Peyer's patch (tissue), 4 donors: ENCODE data around the gene CBARP. TPM values are rescaled to one million over a fixed set of nuclear protein-coding genes. Genes with fewer than 3 reads are reported as not detected.

ENCODE experiments used
- DNase-seq, 3 donors: peaks; one replicate each; pipeline ENCODE4 v3.0.0-alpha.2; 2017 to 2019
- H3K27ac ChIP-seq, 4 donors: fragments of 200-600 bp; sonication (generic); one replicate each; pipeline ENCODE4 v1.5.1; 2016 to 2019
- H3K27me3 ChIP-seq, 2 donors: fragments of 200-600 bp; sonication (generic); one replicate each; pipeline ENCODE4 v1.5.1; 2019
- H3K36me3 ChIP-seq, 3 donors: fragments of 200-600 bp; sonication (generic); one replicate each; pipeline ENCODE4 v1.5.1; 2016 to 2019
- H3K4me1 ChIP-seq, 4 donors: fragments of 200-600 bp; sonication (generic); one replicate each; pipeline ENCODE4 v1.5.1; 2016 to 2019
- H3K4me3 ChIP-seq, 4 donors: fragments of 200-600 bp; sonication (generic); 1 replicate in 3 of 4; 2 replicates in 1 of 4; pipeline ENCODE4 v1.5.1; 2016 to 2019; ENCODE audit warnings: mild to moderate bottlenecking in 1 of 4
- H3K9me3 ChIP-seq, 4 donors: fragments of 200-600 bp; sonication (generic); one replicate each; pipeline ENCODE4 v1.5.1; 2016 to 2019; ENCODE audit warnings: mild to moderate bottlenecking in 1 of 4
- POLR2A ChIP-seq, 2 donors: fragments of 450-650 bp; IDR thresholded peaks; one replicate each; pipeline ENCODE4 v1.5.1; 2017; ENCODE audit warnings: antibody characterized with exemption in 2 of 2, mild to moderate bottlenecking in 2 of 2, moderate library complexity in 2 of 2
- total RNA-seq, 4 donors: library from RNA; depleted of rRNA; stranded (reverse); fragments of >200 nt; gene quantifications; one replicate each; pipeline ENCODE4 v1.1.0, GENCODE V29; 2016
- TF ChIP-seq, protein P1 (sequence below), 6 experiments: fragments of 450-650 bp in 4 of 6; fragments of 200-600 bp in 2 of 6; sonication (generic) in 1 of 6; IDR thresholded peaks; one replicate each; pipeline ENCODE4 v1.5.1; 2017 to 2019; ENCODE audit warnings: antibody characterized with exemption in 6 of 6, mild to moderate bottlenecking in 3 of 6, moderate library complexity in 1 of 6

CBARP gene
- total RNA-seq, 4 donors from 2014 or later: 1.9 TPM; not detected in 3

DNA sequence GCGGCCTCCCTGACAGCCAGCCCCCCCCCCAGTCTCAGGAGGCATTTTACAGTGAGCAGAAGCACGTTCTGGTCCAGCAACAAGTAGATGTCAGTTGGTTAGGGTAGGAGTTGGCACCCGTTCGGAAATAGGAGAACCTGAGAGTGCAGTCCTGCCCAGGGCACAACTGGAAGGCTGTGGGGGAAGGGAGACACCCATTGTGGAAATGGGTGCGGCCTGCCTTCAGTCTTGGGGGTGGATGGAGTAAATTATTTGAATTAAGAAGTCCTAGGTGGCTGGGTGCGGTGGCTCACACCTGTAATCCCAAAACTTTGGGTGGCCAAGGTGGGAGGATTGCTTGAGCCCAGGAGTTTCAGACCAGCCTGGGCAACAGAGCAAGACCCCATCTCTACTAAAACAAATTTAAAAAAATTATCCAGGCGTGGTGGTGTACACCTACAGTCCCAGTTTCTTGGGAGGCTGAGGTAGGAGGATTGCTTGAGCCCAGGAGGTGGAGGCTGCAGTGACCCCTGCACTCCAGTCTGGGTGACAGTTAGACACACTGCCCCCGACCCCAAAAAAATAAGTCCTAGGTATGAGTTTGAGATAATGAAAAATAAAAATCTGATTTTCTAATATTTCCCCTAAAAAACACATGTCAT lies 32.5 kb upstream of the CBARP start:
- H3K36me3 ChIP-seq: peaks cover 0 to 44% (median 0%) of the 10 kb centered on the region in 3 donors
- peak overlapping the region; percentile 98 to 99 (median 99) for H3K27ac ChIP-seq
- no peaks in the 10 kb centered on the region for H3K27me3 ChIP-seq
- no peaks in the 10 kb centered on the region for H3K9me3 ChIP-seq
- peak overlapping the region; percentile 65 to 97 (median 82) for H3K4me3 ChIP-seq
- H3K4me1 ChIP-seq: peaks cover 13 to 88% (median 65%) of the 10 kb centered on the region in 4 donors
- DNase-seq: no peak
- TF ChIP-seq, protein P1, sequence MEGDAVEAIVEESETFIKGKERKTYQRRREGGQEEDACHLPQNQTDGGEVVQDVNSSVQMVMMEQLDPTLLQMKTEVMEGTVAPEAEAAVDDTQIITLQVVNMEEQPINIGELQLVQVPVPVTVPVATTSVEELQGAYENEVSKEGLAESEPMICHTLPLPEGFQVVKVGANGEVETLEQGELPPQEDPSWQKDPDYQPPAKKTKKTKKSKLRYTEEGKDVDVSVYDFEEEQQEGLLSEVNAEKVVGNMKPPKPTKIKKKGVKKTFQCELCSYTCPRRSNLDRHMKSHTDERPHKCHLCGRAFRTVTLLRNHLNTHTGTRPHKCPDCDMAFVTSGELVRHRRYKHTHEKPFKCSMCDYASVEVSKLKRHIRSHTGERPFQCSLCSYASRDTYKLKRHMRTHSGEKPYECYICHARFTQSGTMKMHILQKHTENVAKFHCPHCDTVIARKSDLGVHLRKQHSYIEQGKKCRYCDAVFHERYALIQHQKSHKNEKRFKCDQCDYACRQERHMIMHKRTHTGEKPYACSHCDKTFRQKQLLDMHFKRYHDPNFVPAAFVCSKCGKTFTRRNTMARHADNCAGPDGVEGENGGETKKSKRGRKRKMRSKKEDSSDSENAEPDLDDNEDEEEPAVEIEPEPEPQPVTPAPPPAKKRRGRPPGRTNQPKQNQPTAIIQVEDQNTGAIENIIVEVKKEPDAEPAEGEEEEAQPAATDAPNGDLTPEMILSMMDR (IDR thresholded peaks at IDR 0.05): no peak
- peak in 1 of 2 donors; percentile 2 for TF ChIP-seq POLR2A (IDR thresholded peaks at IDR 0.05)

DNA sequence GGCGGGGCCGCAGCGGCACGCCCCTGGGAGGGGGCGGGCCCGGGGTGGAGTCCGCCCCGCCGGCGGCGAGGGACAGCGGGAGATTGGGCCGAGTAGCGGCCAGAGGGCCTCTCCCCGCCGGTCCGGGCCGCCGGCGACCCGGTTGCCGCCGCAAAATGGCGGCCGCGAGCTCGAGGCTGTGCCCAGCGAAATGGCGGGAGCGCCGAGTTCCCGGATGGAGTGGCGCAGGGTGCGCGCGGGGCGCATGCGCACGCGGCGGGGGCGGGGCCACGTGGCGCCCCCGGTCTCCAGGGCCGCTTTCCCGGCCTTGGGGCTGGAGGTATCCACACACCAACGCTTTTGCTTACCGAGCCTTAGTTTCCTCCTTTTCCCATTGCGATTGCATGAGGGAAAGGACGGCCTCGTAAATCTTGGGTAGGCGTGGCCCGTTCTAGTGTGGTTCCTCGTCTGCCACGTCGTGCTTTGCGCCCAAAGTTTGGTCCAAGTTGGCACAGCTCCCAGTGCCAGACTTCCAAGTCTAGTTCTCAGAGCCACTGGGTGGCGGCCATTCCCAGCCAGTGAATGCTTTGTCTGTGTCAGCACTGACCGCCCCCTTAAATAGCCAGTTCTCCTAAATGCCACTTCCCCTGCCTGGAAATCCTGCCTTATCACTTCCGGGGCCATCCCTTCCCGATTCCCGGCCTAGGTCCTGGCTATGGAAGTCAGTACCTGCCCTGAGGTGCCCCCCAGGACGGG lies 31.8 kb upstream of the CBARP start:
- Histone ChIP-seq H3K27ac (peak overlapping the region; percentile 98 to 99 (median 99)), H3K27me3 (no peaks in the 10 kb centered on the region), H3K36me3 (peaks cover 0 to 40% (median 0%) of the 10 kb centered on the region in 3 donors), H3K9me3 (no peaks in the 10 kb centered on the region), H3K4me3 (peak overlapping the region; percentile 65 to 97 (median 82)), H3K4me1 (peaks cover 13 to 90% (median 63%) of the 10 kb centered on the region in 4 donors)
- DNase-seq: peak; percentile 79 to 93 (median 89)
- TF ChIP-seq POLR2A (IDR thresholded peaks at IDR 0.05): peak; percentile 5 to 14
- TF ChIP-seq, protein P1 (IDR thresholded peaks at IDR 0.05): no peak

DNA sequence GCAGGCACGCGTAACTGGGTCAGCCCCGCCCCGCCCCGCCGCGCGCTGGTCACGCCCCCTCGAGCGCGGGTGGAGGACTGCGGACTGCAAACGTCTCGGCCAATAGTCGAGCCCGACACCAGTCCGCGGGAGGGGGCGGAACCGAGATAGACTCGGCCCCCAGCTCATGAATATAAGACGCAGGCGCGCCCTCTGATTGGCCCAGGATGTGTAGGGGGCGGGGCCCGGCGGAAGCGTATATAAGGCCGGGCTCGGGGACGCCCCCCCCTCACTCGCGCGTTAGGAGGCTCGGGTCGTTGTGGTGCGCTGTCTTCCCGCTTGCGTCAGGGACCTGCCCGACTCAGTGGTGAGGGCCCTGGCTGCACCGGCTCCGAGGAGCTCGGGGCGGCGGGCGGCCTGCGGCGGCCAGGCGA lies 31.3 kb upstream of the CBARP start, which contains the start of gene CIRBP:
Gene CIRBP (plus strand): TSS at position 268 of the 413 bp plus-strand sequence. CDS start 1,602 bp downstream, outside the sequence.
- H3K27me3 ChIP-seq: no peaks in the 10 kb centered on the region
- TF ChIP-seq POLR2A (IDR thresholded peaks at IDR 0.05): peak; percentile 96 to 98
- TF ChIP-seq, protein P1 (IDR thresholded peaks at IDR 0.05): no peak
- H3K36me3 ChIP-seq: peaks cover 0 to 34% (median 0%) of the 10 kb centered on the region in 3 donors
- no peaks in the 10 kb centered on the region for H3K9me3 ChIP-seq
- peak within 1 kb of the TSS; percentile 65 to 97 (median 82) for H3K4me3 ChIP-seq
- peak; percentile 100 for DNase-seq
- peaks cover 13 to 87% (median 63%) of the 10 kb centered on the region in 4 donors for H3K4me1 ChIP-seq
- H3K27ac ChIP-seq: peak within 1 kb of the TSS; percentile 98 to 99 (median 99)

DNA sequence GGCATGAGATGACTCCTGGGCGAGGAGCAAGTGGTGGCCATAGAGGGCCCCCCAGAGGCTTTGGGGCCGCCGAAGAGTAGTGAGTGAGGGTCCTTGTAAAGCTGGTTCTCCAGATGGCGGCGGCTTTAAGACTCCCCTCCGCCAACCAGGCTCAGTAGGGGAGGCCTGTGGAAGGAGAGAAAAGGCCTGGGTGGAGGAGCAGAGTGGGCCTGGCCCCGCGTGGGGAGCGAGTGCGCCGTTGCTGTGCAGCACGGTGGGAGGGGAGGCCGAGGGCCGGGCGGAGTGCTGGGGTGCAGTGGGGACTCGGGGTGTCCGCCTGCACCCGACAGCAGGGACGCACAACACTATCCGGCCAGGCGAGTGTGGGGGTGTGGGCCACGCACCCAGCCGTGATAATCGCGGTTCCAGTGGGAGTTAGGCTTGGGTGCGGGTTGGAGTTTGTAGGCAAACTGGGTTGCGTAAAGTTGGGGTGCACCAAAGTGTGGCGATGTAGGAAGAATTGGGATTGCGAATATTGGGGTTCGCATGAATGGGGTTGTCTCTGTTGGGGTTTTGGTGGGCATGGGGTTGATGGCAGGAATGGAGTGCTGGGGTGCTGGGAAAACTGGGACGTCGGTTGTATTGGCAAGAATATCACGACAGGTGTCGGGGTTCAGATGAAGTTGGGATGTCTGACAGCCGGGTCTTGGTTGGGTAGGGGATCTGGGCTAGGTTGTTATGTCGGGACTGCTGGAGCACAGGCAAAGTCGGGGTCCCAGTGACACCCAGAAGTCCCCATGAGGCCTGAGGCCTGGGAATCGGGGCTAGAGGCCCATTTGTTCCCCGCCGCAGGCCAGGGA lies 30.6 kb upstream of the CBARP start:
- H3K4me1 ChIP-seq: peaks cover 13 to 81% (median 64%) of the 10 kb centered on the region in 4 donors

More for the DNA sequence above, 30.6 kb upstream of the CBARP start:
- DNase-seq: no peak
- Histone ChIP-seq H3K27ac (peak overlapping the region; percentile 98 to 99 (median 99)), H3K27me3 (no peaks in the 10 kb centered on the region), H3K4me3 (peak overlapping the region in 3 of 4 donors; percentile 65 to 97 (median 77)), H3K9me3 (no peaks in the 10 kb centered on the region), H3K36me3 (peaks cover 0 to 28% (median 0%) of the 10 kb centered on the region in 3 donors)
- TF ChIP-seq, protein P1 (IDR thresholded peaks at IDR 0.05): no peak
- no peak for TF ChIP-seq POLR2A (IDR thresholded peaks at IDR 0.05)
